Measurements from ENCODE around the gene UBXN7. TPM values are rescaled to one million over a fixed set of nuclear protein-coding genes. Genes with fewer than 3 reads are reported as not detected.
"Not testable (repeated sequence)": the region's sequence is repeated elsewhere in the genome, so short reads cannot be mapped to it uniquely, and the experiment has no call there.

The UBXN7 gene
- total RNA-seq, 6 experiments from 2014 or later, result 4.9 to 22.3 (median 19.1) TPM

DNA sequence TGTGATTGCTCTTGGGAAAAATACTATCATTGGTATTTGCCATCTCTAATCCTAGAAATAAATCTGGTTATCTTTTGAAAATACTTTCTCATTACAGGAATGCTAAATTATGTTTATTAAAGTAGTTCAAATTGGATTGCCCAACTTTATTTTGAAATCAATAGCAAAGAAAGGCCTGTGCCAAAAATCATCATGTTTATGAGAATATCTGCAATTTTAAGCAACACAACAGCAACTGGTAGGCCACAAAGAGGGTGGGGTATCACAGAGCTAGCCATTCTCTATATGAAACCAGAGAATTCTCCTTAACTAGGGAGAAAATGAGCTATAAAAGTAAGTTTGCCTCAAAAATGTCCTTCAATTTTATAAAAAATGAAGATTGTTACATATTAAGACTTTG is 82.2 kb downstream of the UBXN7 start:
- Histone ChIP-seq H3K4me3 (no peak overlapping the region), H3K27ac (no peak overlapping the region), H3K4me1 (no peaks in the 10 kb centered on the region), H3K36me3 (peaks cover 0 to 5% (median 2%) of the 10 kb centered on the region in 4 donors), H3K27me3 (no peaks in the 10 kb centered on the region), H3K9me3 (no peaks in the 10 kb centered on the region)
- TF ChIP-seq POLR2A (IDR thresholded peaks at IDR 0.05), result no peak
- no peak for TF ChIP-seq CTCF (IDR thresholded peaks at IDR 0.05)
- ATAC-seq (no peak), DNase-seq (no peak)
- intact Hi-C loops (cut with DNase I), result no loop called here

- DNase-seq, result no peak
- no peaks in the 10 kb centered on the region for H3K27me3 ChIP-seq
- no peaks in the 10 kb centered on the region for H3K4me1 ChIP-seq
- no peak overlapping the region for H3K4me3 ChIP-seq
- no peak overlapping the region for H3K27ac ChIP-seq
- no peak for ATAC-seq
- no peaks in the 10 kb centered on the region for H3K36me3 ChIP-seq
- intact Hi-C loops (cut with DNase I), result no loop called here
- TF ChIP-seq CTCF (IDR thresholded peaks at IDR 0.05) (no peak), POLR2A (IDR thresholded peaks at IDR 0.05) (no peak)
- no peaks in the 10 kb centered on the region for H3K9me3 ChIP-seq
- 64% methylated on average over 3 of the region's 3 CpGs for WGBS (ENCODE audit: insufficient coverage, low coverage, low lambda C conversion rate, missing lambda C conversion rate)
Observed at GRCh38 chr3:196348698-196349097, 83.5 kb downstream of the UBXN7 start.

DNA sequence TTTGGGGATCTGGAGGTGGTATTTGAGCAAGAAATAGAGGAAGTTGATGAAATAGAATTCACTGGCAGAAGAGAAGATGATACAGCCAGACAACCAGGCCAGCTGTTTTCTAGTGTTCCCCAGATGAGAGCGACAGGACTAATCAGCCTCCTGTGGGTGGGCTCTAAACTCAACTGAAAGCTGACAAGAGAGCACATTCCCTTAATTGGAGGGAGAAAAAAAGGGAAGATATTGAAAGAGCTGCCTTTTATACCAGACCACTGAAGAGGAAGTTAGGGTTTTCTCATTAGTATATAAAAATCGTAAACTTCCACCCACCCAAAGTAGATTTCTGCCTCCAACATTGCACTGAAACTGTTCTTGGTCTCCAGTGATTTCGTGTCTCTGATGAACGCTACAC is 87.6 kb downstream of the UBXN7 start:
- no peaks in the 10 kb centered on the region for H3K27me3 ChIP-seq
- no peaks in the 10 kb centered on the region for H3K36me3 ChIP-seq
- H3K4me3 ChIP-seq, result no peak overlapping the region
- ATAC-seq, result peak in 1 of 4 donors; percentile 18
- intact Hi-C loops (cut with DNase I), result no loop called here
- no peak overlapping the region for H3K27ac ChIP-seq
- no peaks in the 10 kb centered on the region for H3K9me3 ChIP-seq
- TF ChIP-seq POLR2A (IDR thresholded peaks at IDR 0.05) (no peak), CTCF (IDR thresholded peaks at IDR 0.05) (no peak)
- 52% methylated on average over 4 of the region's 4 CpGs for WGBS (ENCODE audit: insufficient coverage, low coverage, low lambda C conversion rate, missing lambda C conversion rate)
- DNase-seq, result no peak
- no peaks in the 10 kb centered on the region for H3K4me1 ChIP-seq

DNA sequence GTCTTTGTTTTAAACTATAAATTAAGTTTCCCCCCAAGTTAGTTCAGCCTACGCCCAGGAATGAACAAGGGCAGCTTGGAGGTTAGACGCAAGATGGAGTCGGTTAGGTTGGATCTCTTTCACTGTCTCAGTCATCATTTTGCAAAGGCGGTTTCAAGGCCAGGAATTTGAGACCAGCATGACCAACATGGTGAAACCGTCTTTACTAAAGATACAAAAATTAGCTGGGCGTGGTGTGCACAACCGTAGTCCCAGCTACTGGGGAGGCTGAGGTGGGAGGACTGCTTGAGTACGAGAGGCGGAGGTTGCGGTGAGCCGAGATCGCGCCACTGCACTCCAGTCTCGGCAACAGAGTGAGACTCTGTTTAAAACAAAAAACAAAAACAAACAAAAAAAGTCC is 88.3 kb downstream of the UBXN7 start:
- H3K27ac ChIP-seq; ATAC-seq; H3K36me3 ChIP-seq; intact Hi-C loops (cut with DNase I); H3K9me3 ChIP-seq; H3K4me1 ChIP-seq; DNase-seq; H3K27me3 ChIP-seq; H3K4me3 ChIP-seq: not testable (repeated sequence)
- 91% methylated on average over 11 of the region's 14 CpGs for WGBS (ENCODE audit: insufficient coverage, low coverage, low lambda C conversion rate, missing lambda C conversion rate)

GRCh38 chr3:196341137-196341536 is 91.1 kb downstream of the UBXN7 start:
- TF ChIP-seq POLR2A (IDR thresholded peaks at IDR 0.05) (no peak), CTCF (IDR thresholded peaks at IDR 0.05) (no peak)
- Histone ChIP-seq H3K27ac (no peak overlapping the region), H3K4me1 (no peaks in the 10 kb centered on the region), H3K36me3 (no peaks in the 10 kb centered on the region), H3K27me3 (no peaks in the 10 kb centered on the region), H3K9me3 (no peaks in the 10 kb centered on the region), H3K4me3 (no peak overlapping the region)
- ATAC-seq (no peak), DNase-seq (no peak)
- intact Hi-C loops (cut with DNase I), result no loop called here
- 67% methylated on average over 7 of the region's 7 CpGs for WGBS (ENCODE audit: insufficient coverage, low coverage, low lambda C conversion rate, missing lambda C conversion rate)
